ENCODE data around the gene AMOTL1. TPM values are rescaled to one million over a fixed set of nuclear protein-coding genes. Genes with fewer than 3 reads are reported as not detected.

AMOTL1 gene
- polyA plus RNA-seq, 1 of the 3 experiments (the other 2 are of a cell fraction), result 10.7 TPM

- Histone ChIP-seq H2AFZ (ENCODE audit: low read depth) (no peak overlapping the region), H3K9me2 (no peaks in the 10 kb centered on the region), H3K4me3 (ENCODE audit: low read depth in 2 of 2, low read length in 1 of 2) (no peak overlapping the region), H4K20me1 (ENCODE audit: insufficient read depth) (no peaks in the 10 kb centered on the region), H3K36me3 (replicated peaks in 1 of 2; ENCODE audit: control insufficient read depth in 1 of 2, insufficient read depth in 2 of 2, low read length in 1 of 2) (peaks cover 21 to 29% of the 10 kb centered on the region in 2 experiments), H3K27ac (ENCODE audit: low read depth in 2 of 2, low read length in 1 of 2) (no peak overlapping the region; a peak in 1 of 4 replicates), H3K79me2 (ENCODE audit: insufficient read depth) (no peaks in the 10 kb centered on the region), H3F3A (replicated peaks; ENCODE audit: insufficient read depth) (no peaks in the 10 kb centered on the region), H3K27me3 (ENCODE audit: insufficient read depth) (no peaks in the 10 kb centered on the region), H3K9me3 (no peaks in the 10 kb centered on the region), H3K4me2 (no peak overlapping the region), H3K9ac (no peak overlapping the region), H3K4me1 (ENCODE audit: control insufficient read depth in 1 of 2, insufficient read depth in 2 of 2, low read depth in 1 of 2, low read length in 1 of 2) (no peaks in the 10 kb centered on the region)
- CTCF ChIA-PET, result interaction anchor here (0.9 to 2.1 kb wide), 3 partner anchors 14 to 260 kb away, joined by 3 to 9 read pairs (median 3); no protein-coding TSS in a partner anchor
- DNase-seq, result no peak
- POLR2A ChIA-PET, result no interaction called here
- TF ChIP-seq, protein P1, sequence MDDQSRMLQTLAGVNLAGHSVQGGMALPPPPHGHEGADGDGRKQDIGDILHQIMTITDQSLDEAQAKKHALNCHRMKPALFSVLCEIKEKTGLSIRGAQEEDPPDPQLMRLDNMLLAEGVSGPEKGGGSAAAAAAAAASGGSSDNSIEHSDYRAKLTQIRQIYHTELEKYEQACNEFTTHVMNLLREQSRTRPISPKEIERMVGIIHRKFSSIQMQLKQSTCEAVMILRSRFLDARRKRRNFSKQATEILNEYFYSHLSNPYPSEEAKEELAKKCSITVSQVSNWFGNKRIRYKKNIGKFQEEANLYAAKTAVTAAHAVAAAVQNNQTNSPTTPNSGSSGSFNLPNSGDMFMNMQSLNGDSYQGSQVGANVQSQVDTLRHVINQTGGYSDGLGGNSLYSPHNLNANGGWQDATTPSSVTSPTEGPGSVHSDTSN (IDR thresholded peaks at IDR 0.05), result no peak
- TF ChIP-seq GATA2 (CRISPR knock-in tag; IDR thresholded peaks at IDR 0.05) (no peak), POLR2AphosphoS5 (IDR thresholded peaks at IDR 0.05; ENCODE audit: low read depth, low read length) (no peak)
Observed at GRCh38 chr11:94883878-94884277, 115.7 kb downstream of the AMOTL1 start.

GRCh38 chr11:94884376-94884775, 116.2 kb downstream of the AMOTL1 start:
- H4K20me1 ChIP-seq (ENCODE audit: insufficient read depth), result no peaks in the 10 kb centered on the region
- ChIA-PET CTCF (interaction anchor here (0.9 to 2.1 kb wide), 4 partner anchors 13 to 261 kb away, joined by 3 to 9 read pairs (median 6); no protein-coding TSS in a partner anchor), POLR2A (no interaction called here)
- H3K9ac ChIP-seq, result no peak overlapping the region
- no peak overlapping the region for H2AFZ ChIP-seq (ENCODE audit: low read depth)
- H3K9me2 ChIP-seq, result no peaks in the 10 kb centered on the region
- no peak overlapping the region for H3K4me2 ChIP-seq
- H3K79me2 ChIP-seq (ENCODE audit: insufficient read depth), result no peaks in the 10 kb centered on the region
- no peak overlapping the region for H3K27ac ChIP-seq (ENCODE audit: low read depth in 2 of 2, low read length in 1 of 2)
- H3F3A ChIP-seq (replicated peaks; ENCODE audit: insufficient read depth), result no peaks in the 10 kb centered on the region
- DNase-seq, result no peak
- TF ChIP-seq RXRA (IDR thresholded peaks at IDR 0.05; ENCODE audit: borderline replicate concordance, low read depth) (no peak), TEAD4 (IDR thresholded peaks at IDR 0.05; ENCODE audit: borderline replicate concordance, insufficient read depth) (no peak), FOXM1 (IDR thresholded peaks at IDR 0.05; ENCODE audit: low read depth) (no peak), EZH2phosphoT487 (IDR thresholded peaks at IDR 0.05; ENCODE audit: borderline replicate concordance, low read depth) (no peak), SIN3A (IDR thresholded peaks at IDR 0.05; ENCODE audit: borderline replicate concordance, low read depth, low read length) (no peak), JUND (IDR thresholded peaks at IDR 0.05) (no peak), NRF1 (IDR thresholded peaks at IDR 0.05; ENCODE audit: low read depth, low read length) (no peak), YY1 (IDR thresholded peaks at IDR 0.05; ENCODE audit: low read depth) (no peak), CHD2 (IDR thresholded peaks at IDR 0.05; ENCODE audit: low read length, partially characterized antibody) (no peak), MXI1 (IDR thresholded peaks at IDR 0.05; ENCODE audit: low read depth, low read length) (no peak)
- TF ChIP-seq, protein P2, sequence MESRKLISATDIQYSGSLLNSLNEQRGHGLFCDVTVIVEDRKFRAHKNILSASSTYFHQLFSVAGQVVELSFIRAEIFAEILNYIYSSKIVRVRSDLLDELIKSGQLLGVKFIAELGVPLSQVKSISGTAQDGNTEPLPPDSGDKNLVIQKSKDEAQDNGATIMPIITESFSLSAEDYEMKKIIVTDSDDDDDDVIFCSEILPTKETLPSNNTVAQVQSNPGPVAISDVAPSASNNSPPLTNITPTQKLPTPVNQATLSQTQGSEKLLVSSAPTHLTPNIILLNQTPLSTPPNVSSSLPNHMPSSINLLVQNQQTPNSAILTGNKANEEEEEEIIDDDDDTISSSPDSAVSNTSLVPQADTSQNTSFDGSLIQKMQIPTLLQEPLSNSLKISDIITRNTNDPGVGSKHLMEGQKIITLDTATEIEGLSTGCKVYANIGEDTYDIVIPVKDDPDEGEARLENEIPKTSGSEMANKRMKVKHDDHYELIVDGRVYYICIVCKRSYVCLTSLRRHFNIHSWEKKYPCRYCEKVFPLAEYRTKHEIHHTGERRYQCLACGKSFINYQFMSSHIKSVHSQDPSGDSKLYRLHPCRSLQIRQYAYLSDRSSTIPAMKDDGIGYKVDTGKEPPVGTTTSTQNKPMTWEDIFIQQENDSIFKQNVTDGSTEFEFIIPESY (IDR thresholded peaks at IDR 0.05; ENCODE audit: borderline replicate concordance, low read depth), result no peak
- TF ChIP-seq, protein P3, sequence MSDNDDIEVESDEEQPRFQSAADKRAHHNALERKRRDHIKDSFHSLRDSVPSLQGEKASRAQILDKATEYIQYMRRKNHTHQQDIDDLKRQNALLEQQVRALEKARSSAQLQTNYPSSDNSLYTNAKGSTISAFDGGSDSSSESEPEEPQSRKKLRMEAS (IDR thresholded peaks at IDR 0.05; ENCODE audit: low read depth), result no peak
- TF ChIP-seq, protein P1 (IDR thresholded peaks at IDR 0.05), result no peak
- TF ChIP-seq, protein P4, sequence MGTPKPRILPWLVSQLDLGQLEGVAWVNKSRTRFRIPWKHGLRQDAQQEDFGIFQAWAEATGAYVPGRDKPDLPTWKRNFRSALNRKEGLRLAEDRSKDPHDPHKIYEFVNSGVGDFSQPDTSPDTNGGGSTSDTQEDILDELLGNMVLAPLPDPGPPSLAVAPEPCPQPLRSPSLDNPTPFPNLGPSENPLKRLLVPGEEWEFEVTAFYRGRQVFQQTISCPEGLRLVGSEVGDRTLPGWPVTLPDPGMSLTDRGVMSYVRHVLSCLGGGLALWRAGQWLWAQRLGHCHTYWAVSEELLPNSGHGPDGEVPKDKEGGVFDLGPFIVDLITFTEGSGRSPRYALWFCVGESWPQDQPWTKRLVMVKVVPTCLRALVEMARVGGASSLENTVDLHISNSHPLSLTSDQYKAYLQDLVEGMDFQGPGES (IDR thresholded peaks at IDR 0.05; ENCODE audit: low read depth, low read length), result no peak
- H3K9me3 ChIP-seq, result no peaks in the 10 kb centered on the region
- H3K36me3 ChIP-seq (replicated peaks in 1 of 2; ENCODE audit: control insufficient read depth in 1 of 2, insufficient read depth in 2 of 2, low read length in 1 of 2), result peaks cover 18 to 26% of the 10 kb centered on the region in 2 experiments
- H3K4me3 ChIP-seq (ENCODE audit: low read depth in 2 of 2, low read length in 1 of 2), result no peak overlapping the region
- H3K27me3 ChIP-seq (ENCODE audit: insufficient read depth), result no peaks in the 10 kb centered on the region
- H3K4me1 ChIP-seq (ENCODE audit: control insufficient read depth in 1 of 2, insufficient read depth in 2 of 2, low read depth in 1 of 2, low read length in 1 of 2), result no peaks in the 10 kb centered on the region
- 99% methylated on average over 6 of the region's 6 CpGs for WGBS (ENCODE audit: low lambda C conversion rate)
